Raji (cell line): ENCODE measurements around the gene LRRIQ3.

Experiments
- POLR2A ChIP-seq: IDR thresholded peaks from 2 replicates; pipeline ENCODE4 v1.6.1; 2011; ENCODE audit warnings: low read depth, low read length, control low read depth; ENCODE audit not compliant: insufficient read depth

Gene LRRIQ3

DNA sequence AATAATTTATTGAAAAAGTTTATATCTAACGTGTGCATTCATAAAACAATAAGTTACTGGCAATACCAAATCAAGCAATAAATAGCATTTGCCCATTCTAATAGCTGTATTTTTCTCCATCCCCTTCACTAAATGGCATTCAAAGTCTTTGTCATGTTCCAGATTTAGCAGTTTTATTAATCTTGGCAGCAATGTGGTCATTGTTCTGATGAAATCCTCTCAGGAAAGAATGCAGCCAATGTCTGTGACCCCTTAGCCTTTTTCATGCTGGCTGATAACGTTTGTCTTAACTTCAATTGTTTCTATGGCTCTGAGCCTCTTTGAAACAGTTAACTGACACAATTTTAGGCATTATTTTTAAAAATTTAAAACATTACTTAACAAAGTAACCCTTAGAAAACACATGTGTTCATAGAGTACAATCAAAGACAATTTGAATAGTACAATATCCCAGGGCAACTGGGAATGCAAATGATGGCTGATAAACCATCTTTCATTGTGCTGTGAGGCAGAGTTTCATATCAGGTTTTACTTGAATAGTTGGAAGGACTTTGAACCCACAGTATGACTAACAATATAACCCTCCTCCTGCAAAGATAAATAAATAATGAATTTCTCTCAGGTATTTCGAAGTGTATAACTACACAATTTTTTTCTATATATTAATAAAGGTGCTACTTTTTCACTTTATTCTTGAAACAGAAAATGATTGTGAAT is 217.5 kb downstream of the LRRIQ3 start:
- no peak for TF ChIP-seq POLR2A

- no peak for TF ChIP-seq POLR2A
Observed at GRCh38 chr1:73979684-73980083, 218.3 kb downstream of the LRRIQ3 start.

DNA sequence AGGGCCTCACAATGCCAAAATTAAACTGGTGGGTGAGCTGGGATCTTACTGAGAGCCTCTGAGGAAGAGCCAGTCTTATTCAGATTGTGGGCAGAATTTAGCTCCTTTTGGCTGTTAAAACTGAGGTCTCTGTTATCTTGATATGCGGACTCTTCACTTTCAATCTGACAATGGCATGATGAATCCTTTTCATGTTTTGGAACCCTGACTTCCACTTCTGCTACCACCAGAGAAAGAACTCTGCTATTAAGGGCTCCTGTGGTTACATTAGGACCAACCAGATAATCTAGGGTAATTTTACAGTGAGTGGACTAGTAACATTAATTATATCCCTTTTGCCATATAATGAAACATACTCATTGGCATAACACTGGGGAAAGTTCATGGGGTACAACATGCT is 219.0 kb downstream of the LRRIQ3 start:
- TF ChIP-seq POLR2A, result no peak
